ENCODE data around the gene TGIF1. TPM values are rescaled to one million over a fixed set of nuclear protein-coding genes. Genes with fewer than 3 reads are reported as not detected.

TGIF1 gene
- total RNA-seq, 1 donor from 2014 or later, result 261 TPM

DNA sequence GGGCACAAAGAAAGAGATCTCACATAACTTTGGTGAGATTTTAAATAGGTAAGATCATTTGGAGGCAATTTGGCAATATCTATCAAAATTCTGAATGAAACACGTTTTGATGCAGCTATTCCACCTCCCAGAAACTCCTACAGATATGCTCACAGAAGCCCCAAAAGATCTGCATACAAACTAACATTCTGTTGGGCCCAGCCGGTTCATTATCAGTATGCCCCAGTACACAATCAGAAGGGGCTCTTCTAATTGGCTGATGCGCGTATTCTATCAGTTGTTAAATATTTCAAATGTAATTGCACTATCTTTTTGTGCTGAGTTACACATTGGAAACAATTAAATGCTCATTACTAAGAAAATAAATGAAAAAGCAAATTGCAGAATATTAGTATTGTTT is 7.1 kb upstream of the TGIF1 start:
- no peaks in the 10 kb centered on the region for H3K9me3 Mint-ChIP-seq

DNA sequence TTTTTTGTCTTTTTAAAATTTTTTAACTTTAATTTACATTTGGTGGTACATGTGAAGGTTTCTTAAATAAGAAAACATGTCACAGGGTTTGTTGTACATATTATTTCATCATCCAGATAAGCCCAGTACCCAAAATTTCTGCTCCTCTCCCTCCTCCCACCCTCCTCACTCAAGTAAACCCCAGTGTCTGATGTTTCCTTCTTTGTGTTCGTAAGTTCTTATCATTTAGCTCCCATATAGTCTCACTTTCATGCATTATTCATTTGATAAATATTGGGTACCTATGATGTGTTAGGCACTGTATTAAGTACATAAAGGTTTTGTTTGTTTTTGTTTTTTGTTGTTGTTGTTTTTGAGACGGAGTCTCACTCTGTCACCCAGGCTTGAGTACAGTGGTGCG is 5.7 kb upstream of the TGIF1 start:
- Histone ChIP-seq H3K4me2 (no peak overlapping the region), H3K9ac (no peak overlapping the region), H3F3A (ENCODE audit: low read depth) (peaks cover 39% of the 10 kb centered on the region), H3K27me3 (no peaks in the 10 kb centered on the region), H3K4me3 (no peak overlapping the region), H3K27ac (no peak overlapping the region), H3K79me2 (ENCODE audit: low read depth) (peaks cover 24% of the 10 kb centered on the region), H2AFZ (replicated peaks) (no peak overlapping the region), H3K9me3 (ENCODE audit: low read depth) (no peaks in the 10 kb centered on the region), H3K36me3 (no peaks in the 10 kb centered on the region), H4K20me1 (ENCODE audit: low read depth) (peaks cover 8% of the 10 kb centered on the region), H3K4me1 (peaks cover 30% of the 10 kb centered on the region)
- peaks cover 3% of the 10 kb centered on the region for H3K27me3 Mint-ChIP-seq (ENCODE audit: insufficient read depth, low read depth)
- H3K4me1 Mint-ChIP-seq, result peaks cover 34% of the 10 kb centered on the region
- H3K27ac Mint-ChIP-seq, result no peak overlapping the region
- no peaks in the 10 kb centered on the region for H3K9me3 Mint-ChIP-seq
- TF ChIP-seq, protein P1, sequence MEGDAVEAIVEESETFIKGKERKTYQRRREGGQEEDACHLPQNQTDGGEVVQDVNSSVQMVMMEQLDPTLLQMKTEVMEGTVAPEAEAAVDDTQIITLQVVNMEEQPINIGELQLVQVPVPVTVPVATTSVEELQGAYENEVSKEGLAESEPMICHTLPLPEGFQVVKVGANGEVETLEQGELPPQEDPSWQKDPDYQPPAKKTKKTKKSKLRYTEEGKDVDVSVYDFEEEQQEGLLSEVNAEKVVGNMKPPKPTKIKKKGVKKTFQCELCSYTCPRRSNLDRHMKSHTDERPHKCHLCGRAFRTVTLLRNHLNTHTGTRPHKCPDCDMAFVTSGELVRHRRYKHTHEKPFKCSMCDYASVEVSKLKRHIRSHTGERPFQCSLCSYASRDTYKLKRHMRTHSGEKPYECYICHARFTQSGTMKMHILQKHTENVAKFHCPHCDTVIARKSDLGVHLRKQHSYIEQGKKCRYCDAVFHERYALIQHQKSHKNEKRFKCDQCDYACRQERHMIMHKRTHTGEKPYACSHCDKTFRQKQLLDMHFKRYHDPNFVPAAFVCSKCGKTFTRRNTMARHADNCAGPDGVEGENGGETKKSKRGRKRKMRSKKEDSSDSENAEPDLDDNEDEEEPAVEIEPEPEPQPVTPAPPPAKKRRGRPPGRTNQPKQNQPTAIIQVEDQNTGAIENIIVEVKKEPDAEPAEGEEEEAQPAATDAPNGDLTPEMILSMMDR (IDR thresholded peaks at IDR 0.05), result no peak
- TF ChIP-seq EZH2 (IDR thresholded peaks at IDR 0.05) (no peak), EZH2phosphoT487 (IDR thresholded peaks at IDR 0.05) (no peak)
- H3K4me3 Mint-ChIP-seq, result no peak overlapping the region
- H3K36me3 Mint-ChIP-seq, result no peaks in the 10 kb centered on the region
- DNase-seq (ENCODE audit: low spot score), result no peak

More for the DNA sequence above, 7.1 kb upstream of the TGIF1 start:
- Mint-ChIP-seq H3K4me3 (no peak overlapping the region), H3K4me1 (peaks cover 34% of the 10 kb centered on the region), H3K36me3 (no peaks in the 10 kb centered on the region), H3K27ac (no peak overlapping the region), H3K27me3 (ENCODE audit: insufficient read depth, low read depth) (no peaks in the 10 kb centered on the region)
- Histone ChIP-seq H3K9ac (no peak overlapping the region), H3K79me2 (ENCODE audit: low read depth) (peaks cover 12% of the 10 kb centered on the region), H3K4me2 (no peak overlapping the region), H3K27me3 (no peaks in the 10 kb centered on the region), H4K20me1 (ENCODE audit: low read depth) (no peaks in the 10 kb centered on the region), H3K4me3 (no peak overlapping the region), H3K9me3 (ENCODE audit: low read depth) (no peaks in the 10 kb centered on the region), H2AFZ (replicated peaks) (no peak overlapping the region), H3K4me1 (peaks cover 30% of the 10 kb centered on the region), H3K36me3 (no peaks in the 10 kb centered on the region), H3K27ac (no peak overlapping the region), H3F3A (ENCODE audit: low read depth) (peaks cover 27% of the 10 kb centered on the region)
- TF ChIP-seq EZH2 (IDR thresholded peaks at IDR 0.05) (no peak), EZH2phosphoT487 (IDR thresholded peaks at IDR 0.05) (no peak)
- TF ChIP-seq, protein P1 (IDR thresholded peaks at IDR 0.05), result no peak
- no peak for DNase-seq (ENCODE audit: low spot score)

DNA sequence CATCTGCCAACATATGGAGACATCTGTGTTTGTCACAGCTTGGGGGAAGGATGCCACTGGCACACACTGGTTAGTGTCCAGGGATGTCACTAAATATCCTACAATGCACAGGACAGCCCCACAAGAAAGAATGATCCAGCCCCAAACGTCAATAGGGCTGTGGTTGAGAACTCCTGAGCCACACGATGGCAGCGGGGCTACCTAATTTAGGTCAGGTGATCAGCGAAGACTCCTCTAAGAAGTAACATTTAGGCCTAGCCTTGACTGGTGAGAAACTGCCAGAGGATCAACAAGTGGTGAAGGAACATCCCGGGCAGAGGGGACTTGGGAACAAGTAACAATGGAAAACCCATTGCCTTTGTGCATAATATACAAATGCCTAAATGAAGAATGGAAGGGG is 5.0 kb upstream of the TGIF1 start:
- peaks cover 5% of the 10 kb centered on the region for H3K27me3 Mint-ChIP-seq (ENCODE audit: insufficient read depth, low read depth)
- no peaks in the 10 kb centered on the region for H3K9me3 ChIP-seq (ENCODE audit: low read depth)
- H3K4me1 ChIP-seq, result peaks cover 30% of the 10 kb centered on the region

More for the DNA sequence above, 5.0 kb upstream of the TGIF1 start:
- Histone ChIP-seq H2AFZ (replicated peaks) (no peak overlapping the region), H3F3A (ENCODE audit: low read depth) (peaks cover 45% of the 10 kb centered on the region), H4K20me1 (ENCODE audit: low read depth) (peaks cover 8% of the 10 kb centered on the region), H3K9ac (no peak overlapping the region), H3K27ac (no peak overlapping the region), H3K79me2 (ENCODE audit: low read depth) (peaks cover 30% of the 10 kb centered on the region), H3K27me3 (no peaks in the 10 kb centered on the region), H3K4me2 (no peak overlapping the region), H3K4me3 (no peak overlapping the region), H3K36me3 (no peaks in the 10 kb centered on the region)
- no peak for TF ChIP-seq EZH2 (IDR thresholded peaks at IDR 0.05)
- no peak for TF ChIP-seq EZH2phosphoT487 (IDR thresholded peaks at IDR 0.05)
- TF ChIP-seq, protein P1 (IDR thresholded peaks at IDR 0.05), result no peak
- Mint-ChIP-seq H3K36me3 (no peaks in the 10 kb centered on the region), H3K4me3 (no peak overlapping the region), H3K27ac (no peak overlapping the region), H3K4me1 (peaks cover 34% of the 10 kb centered on the region), H3K9me3 (no peaks in the 10 kb centered on the region)
- no peak for DNase-seq (ENCODE audit: low spot score)
